Mononuclear cell (primary cell): Measurements from ENCODE around the gene ACER3. TPM values are rescaled to one million over a fixed set of nuclear protein-coding genes. Genes with fewer than 3 reads are reported as not detected.

ENCODE experiments used
- H3K27me3 ChIP-seq: 2 replicates; pipeline ENCODE4 v1.6.0; 2011; ENCODE audit warnings: low read length, control low read depth; ENCODE audit not compliant: insufficient read depth
- H3K4me1 ChIP-seq: 2 replicates; pipeline ENCODE4 v1.5.1; 2011; ENCODE audit warnings: mild to moderate bottlenecking, low read length, control low read depth; ENCODE audit not compliant: insufficient read depth
- H3K4me3 ChIP-seq: 2 replicates; pipeline ENCODE4 v1.5.1; 2011; ENCODE audit warnings: mild to moderate bottlenecking, low read length, moderate library complexity
- H3K9me3 ChIP-seq: 2 replicates; pipeline ENCODE4 v1.5.1; 2011; ENCODE audit warnings: low read depth, mild to moderate bottlenecking, control low read depth, low read length
- total RNA-seq: library from RNA; depleted of rRNA; stranded (reverse); fragments of >200 nt; gene quantifications from one replicate; pipeline ENCODE4 v1.2.3, GENCODE V29; 2012

Gene ACER3
- total RNA-seq, 1 donor = 13.6 TPM

DNA sequence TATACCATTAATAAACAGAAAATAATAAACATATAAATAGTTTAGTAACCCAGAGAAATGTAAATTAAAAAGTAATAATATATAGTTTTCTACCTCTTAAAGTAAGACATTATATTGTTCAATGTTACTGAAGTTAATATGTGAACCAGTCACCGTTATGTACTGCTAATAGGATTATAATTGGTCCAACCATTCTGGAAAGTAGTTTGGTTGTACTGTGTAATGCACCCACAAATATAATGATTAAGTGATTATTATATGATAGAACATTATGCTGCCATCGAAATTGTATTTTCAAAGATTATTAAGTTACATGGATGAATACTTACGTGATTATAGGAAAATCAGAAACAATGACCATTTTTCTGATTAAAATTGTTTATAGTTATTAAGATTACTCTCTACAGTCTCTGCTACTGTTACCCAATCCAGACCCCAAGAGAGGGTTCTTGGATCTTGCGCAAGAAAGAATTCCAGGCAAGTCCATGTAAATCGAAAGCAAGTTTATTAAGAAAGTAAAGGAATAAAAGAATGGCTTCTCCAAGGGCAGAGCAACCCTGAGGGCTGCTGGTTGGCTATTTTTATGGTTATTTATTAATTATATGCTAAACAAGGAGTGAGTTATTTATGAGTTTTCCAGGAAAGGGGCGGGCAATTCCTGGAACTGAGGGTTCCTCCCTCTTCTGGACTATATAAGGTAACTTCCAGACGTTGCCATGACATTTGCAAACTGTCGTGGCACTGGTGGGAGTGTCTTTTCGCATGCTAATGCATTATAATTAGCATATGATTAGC, 50.1 kb downstream of the ACER3 start:
- peaks cover 6% of the 10 kb centered on the region for H3K9me3 ChIP-seq
- H3K27me3 ChIP-seq = no peaks in the 10 kb centered on the region
- H3K4me1 ChIP-seq = no peaks in the 10 kb centered on the region
- no peak overlapping the region for H3K4me3 ChIP-seq

- Histone ChIP-seq H3K4me1 (no peaks in the 10 kb centered on the region), H3K9me3 (peaks cover under 1% of the 10 kb centered on the region), H3K4me3 (no peak overlapping the region), H3K27me3 (no peaks in the 10 kb centered on the region)
These were observed 50.7 kb downstream of the ACER3 start for GRCh38 chr11:76911415-76911808.

DNA sequence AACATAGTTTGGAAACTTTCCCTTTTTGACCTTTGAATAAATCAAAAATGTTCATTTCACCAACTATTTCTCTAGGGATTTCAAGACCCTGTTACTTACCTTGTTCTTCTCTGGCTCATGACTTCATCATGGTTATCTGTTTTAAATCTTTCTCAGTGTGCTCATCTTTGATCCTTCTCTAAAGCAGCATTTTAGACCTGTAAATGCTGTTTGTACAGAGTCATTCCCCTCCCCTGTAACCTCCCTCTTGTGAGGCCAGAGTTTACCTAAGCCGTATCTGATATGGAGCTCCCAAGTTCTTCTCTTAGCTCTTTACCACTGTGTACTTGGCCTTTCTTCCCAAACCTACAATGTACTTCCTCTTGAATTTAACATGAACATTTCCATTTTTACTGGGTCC, 56.0 kb downstream of the ACER3 start:
- no peak overlapping the region for H3K4me3 ChIP-seq
- H3K9me3 ChIP-seq = no peaks in the 10 kb centered on the region
- no peaks in the 10 kb centered on the region for H3K27me3 ChIP-seq

GRCh38 chr11:76918941-76919386, 58.2 kb downstream of the ACER3 start:
- Histone ChIP-seq H3K9me3 (no peaks in the 10 kb centered on the region), H3K27me3 (no peaks in the 10 kb centered on the region), H3K4me1 (peaks cover 4% of the 10 kb centered on the region), H3K4me3 (no peak overlapping the region)

More for the DNA sequence above, 56.0 kb downstream of the ACER3 start:
- peaks cover 4% of the 10 kb centered on the region for H3K4me1 ChIP-seq

DNA sequence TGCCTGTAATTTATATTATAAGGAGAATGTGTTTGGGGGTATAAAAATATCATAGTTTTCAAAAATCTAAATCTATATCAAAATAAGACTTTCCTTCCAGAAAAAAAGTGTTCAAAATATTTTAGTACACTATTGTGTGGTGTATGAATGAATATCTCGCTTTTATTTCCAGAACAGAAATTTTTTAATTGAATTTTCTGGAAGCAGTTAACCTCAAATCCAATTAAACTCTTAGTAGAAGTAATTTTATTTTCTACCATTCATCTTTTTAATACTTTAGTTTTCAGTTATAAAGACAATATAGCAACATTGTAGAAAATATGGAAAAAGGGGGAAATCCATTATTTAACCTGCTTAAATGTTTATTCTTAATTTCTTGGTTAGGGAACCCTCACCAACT, 58.7 kb downstream of the ACER3 start:
- Histone ChIP-seq H3K27me3 (no peaks in the 10 kb centered on the region), H3K4me3 (no peak overlapping the region), H3K4me1 (peaks cover 4% of the 10 kb centered on the region), H3K9me3 (no peaks in the 10 kb centered on the region)

GRCh38 chr11:76919887-76920746, 59.4 kb downstream of the ACER3 start:
- H3K27me3 ChIP-seq = no peaks in the 10 kb centered on the region
- H3K4me3 ChIP-seq = no peak overlapping the region
- H3K4me1 ChIP-seq = peaks cover 4% of the 10 kb centered on the region
- H3K9me3 ChIP-seq = no peaks in the 10 kb centered on the region

DNA sequence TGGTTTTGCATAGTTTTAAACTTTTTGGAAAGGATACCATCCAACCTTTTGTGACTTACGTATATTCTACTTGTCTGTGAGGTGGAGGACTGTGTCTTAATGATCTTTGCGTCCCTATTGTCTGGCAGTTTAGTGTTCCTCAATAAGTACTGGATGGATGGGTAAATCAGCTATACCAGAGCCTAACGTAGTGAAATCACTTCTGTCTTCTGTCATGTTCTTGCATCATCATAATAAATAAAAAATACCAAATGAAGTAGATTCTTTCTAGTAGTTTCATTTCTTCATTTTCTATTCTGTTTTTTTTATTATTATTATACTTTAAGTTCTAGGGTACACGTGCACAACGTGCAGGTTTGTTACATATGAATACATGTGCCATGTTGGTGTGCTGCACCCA, 66.4 kb downstream of the ACER3 start:
- H3K4me3 ChIP-seq = no peak overlapping the region
- H3K4me1 ChIP-seq = no peaks in the 10 kb centered on the region

GRCh38 chr11:76935042-76935441, 74.3 kb downstream of the ACER3 start:
- H3K4me1 ChIP-seq = no peaks in the 10 kb centered on the region
- H3K4me3 ChIP-seq = no peak overlapping the region
- no peaks in the 10 kb centered on the region for H3K27me3 ChIP-seq
- H3K9me3 ChIP-seq = no peaks in the 10 kb centered on the region

More for the DNA sequence above, 66.4 kb downstream of the ACER3 start:
- Histone ChIP-seq H3K27me3 (no peaks in the 10 kb centered on the region), H3K9me3 (no peaks in the 10 kb centered on the region)

GRCh38 chr11:76939219-76939631, 78.5 kb downstream of the ACER3 start:
- Histone ChIP-seq H3K9me3 (peaks cover 17% of the 10 kb centered on the region), H3K4me3 (no peak overlapping the region), H3K4me1 (no peaks in the 10 kb centered on the region), H3K27me3 (no peaks in the 10 kb centered on the region)

DNA sequence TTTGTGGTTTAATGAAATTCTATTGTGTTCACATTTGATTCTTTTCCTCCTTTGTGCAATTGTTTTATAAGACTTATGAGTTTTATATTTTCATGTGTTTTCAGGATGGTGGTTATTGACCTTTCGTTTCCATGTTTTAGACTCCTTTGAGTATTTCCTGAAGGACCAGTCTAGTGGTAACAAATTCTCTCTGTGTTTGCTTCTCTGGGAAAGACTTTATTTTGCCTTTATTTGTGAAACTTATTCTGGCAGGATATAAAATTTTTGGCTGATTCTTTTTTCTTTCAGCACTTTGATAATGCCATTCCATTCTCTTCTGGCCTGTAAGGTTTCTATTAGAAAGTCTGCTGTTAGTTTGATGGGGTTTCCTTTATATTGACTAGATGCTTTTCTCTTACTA, 83.5 kb downstream of the ACER3 start:
- H3K9me3 ChIP-seq = peaks cover 24% of the 10 kb centered on the region
- no peaks in the 10 kb centered on the region for H3K4me1 ChIP-seq
- no peak overlapping the region for H3K4me3 ChIP-seq
- H3K27me3 ChIP-seq = no peaks in the 10 kb centered on the region

- Histone ChIP-seq H3K9me3 (peaks cover 24% of the 10 kb centered on the region), H3K4me3 (no peak overlapping the region), H3K27me3 (no peaks in the 10 kb centered on the region), H3K4me1 (no peaks in the 10 kb centered on the region)
These were observed 85.5 kb downstream of the ACER3 start for GRCh38 chr11:76946223-76946622.

GRCh38 chr11:76947190-76947589, 86.5 kb downstream of the ACER3 start:
- Histone ChIP-seq H3K4me3 (no peak overlapping the region), H3K4me1 (no peaks in the 10 kb centered on the region), H3K27me3 (no peaks in the 10 kb centered on the region), H3K9me3 (peaks cover 24% of the 10 kb centered on the region)

GRCh38 chr11:76947800-76948199, 87.1 kb downstream of the ACER3 start:
- no peak overlapping the region for H3K4me3 ChIP-seq

DNA sequence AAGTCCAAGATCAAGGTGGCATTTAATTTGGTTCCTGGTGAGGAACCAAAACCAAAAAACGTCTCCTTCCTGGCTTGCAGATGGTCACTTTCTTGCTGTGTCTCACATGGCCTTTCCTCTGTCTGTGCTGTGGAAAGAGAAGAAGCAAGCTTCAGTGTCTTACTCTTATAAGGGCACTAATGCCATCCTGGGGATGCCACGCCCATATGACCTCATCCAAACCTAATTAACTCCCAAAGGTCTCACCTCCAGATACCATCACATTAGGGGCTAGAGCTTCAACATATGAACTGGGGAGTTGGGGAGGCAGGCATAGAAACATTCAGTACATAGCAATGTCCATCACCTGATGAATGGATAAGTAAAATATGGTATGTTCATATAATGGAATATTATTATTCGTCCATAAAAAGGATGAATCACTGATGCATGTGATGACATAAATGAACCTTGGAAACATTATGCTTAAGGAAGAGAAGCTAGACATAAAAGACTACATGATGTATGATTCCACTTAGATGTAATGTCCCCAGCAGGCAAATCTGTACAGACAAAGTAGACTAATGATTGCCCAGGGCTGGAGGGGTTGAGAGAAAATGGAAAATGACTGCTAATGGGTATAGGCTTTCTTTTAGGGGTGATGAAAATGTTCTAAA, 94.9 kb downstream of the ACER3 start:
- H3K9me3 ChIP-seq = no peaks in the 10 kb centered on the region
- no peaks in the 10 kb centered on the region for H3K4me1 ChIP-seq
- H3K27me3 ChIP-seq = no peaks in the 10 kb centered on the region
- no peak overlapping the region for H3K4me3 ChIP-seq

More at GRCh38 chr11:76947800-76948199, 87.1 kb downstream of the ACER3 start:
- H3K27me3 ChIP-seq = no peaks in the 10 kb centered on the region
- H3K9me3 ChIP-seq = peaks cover 19% of the 10 kb centered on the region
- no peaks in the 10 kb centered on the region for H3K4me1 ChIP-seq
